PC-9 (cell line): ENCODE measurements around the gene SREK1IP1. TPM values are rescaled to one million over a fixed set of nuclear protein-coding genes. Genes with fewer than 3 reads are reported as not detected.

Source experiments
- Bru-seq: library from RNA; stranded (reverse); fragments of 400-500 nt; gene quantifications from one replicate; lab custom pipeline; 2021; lab: Mats Ljungman, UMichigan
- BruChase-seq, 2 experiments: library from RNA; stranded (reverse); fragments of 400-500 nt; gene quantifications; one replicate each; lab custom pipeline; 2021; lab: Mats Ljungman, UMichigan
- BruUV-seq: library from RNA; stranded (reverse); fragments of 400-500 nt; replicated peaks from 2 replicates; lab custom pipeline; 2021; lab: Mats Ljungman, UMichigan
- CTCF ChIA-PET: fragments of 300-600 bp; sonication (Branson Sonifier 250); formaldehyde crosslinking; loops from one replicate; lab custom pipeline; 2022; ENCODE audit warnings: antibody characterized with exemption; lab: Charles Lee
- POLR2A ChIA-PET: fragments of 300-600 bp; sonication (Branson Sonifier 250); formaldehyde crosslinking; loops from one replicate; lab custom pipeline; 2022; ENCODE audit warnings: antibody characterized with exemption; ENCODE audit not compliant: unreplicated experiment; lab: Charles Lee
- DNase-seq, 2 experiments: peaks; one replicate each; pipeline versions ENCODE4 v3.0.0 to v3.0.0-alpha.2; 2015 to 2022; ENCODE audit warnings: mixed read lengths in 1 of 2
- H2AFZ ChIP-seq: fragments of 200-600 bp; sonication (generic); 2 replicates; pipeline ENCODE4 v1.8.1; 2017; ENCODE audit warnings: antibody characterized with exemption
- H3F3A ChIP-seq: fragments of 200-600 bp; sonication (generic); 2 replicates; pipeline ENCODE4 v1.8.1; 2017; ENCODE audit warnings: antibody characterized with exemption, mild to moderate bottlenecking, low read depth; ENCODE audit not compliant: insufficient read depth
- H3K27ac ChIP-seq: fragments of 200-600 bp; sonication (generic); 2 replicates; pipeline ENCODE4 v1.6.1; 2016; ENCODE audit warnings: mixed run types
- H3K27me3 ChIP-seq: fragments of 200-600 bp; sonication (generic); 2 replicates; pipeline ENCODE4 v1.6.1; 2016; ENCODE audit warnings: low read depth, mixed run types; ENCODE audit not compliant: insufficient read depth
- H3K36me3 ChIP-seq: fragments of 200-600 bp; sonication (generic); 2 replicates; pipeline ENCODE4 v1.6.1; 2016; ENCODE audit warnings: low read depth, mixed run types
- H3K4me1 ChIP-seq: fragments of 200-600 bp; sonication (generic); replicated peaks from 2 replicates; pipeline ENCODE4 v1.6.1; 2016; ENCODE audit warnings: mixed run types; ENCODE audit not compliant: insufficient read depth
- H3K4me2 ChIP-seq: fragments of 200-600 bp; sonication (generic); 2 replicates; pipeline ENCODE4 v1.6.1; 2017; ENCODE audit warnings: mixed run types
- H3K4me3 ChIP-seq: fragments of 200-600 bp; sonication (generic); 2 replicates; pipeline ENCODE4 v1.6.1; 2016; ENCODE audit warnings: mixed run types
- H3K79me2 ChIP-seq: fragments of 200-600 bp; sonication (generic); 2 replicates; pipeline ENCODE4 v1.6.1; 2017; ENCODE audit warnings: low read depth, mixed run types
- H3K9me2 ChIP-seq: fragments of 200-600 bp; sonication (generic); 2 replicates; pipeline ENCODE4 v1.8.1; 2017; ENCODE audit warnings: mild to moderate bottlenecking; ENCODE audit not compliant: insufficient read depth
- H3K9me3 ChIP-seq: fragments of 200-600 bp; sonication (generic); 2 replicates; pipeline ENCODE4 v1.8.1; 2016; ENCODE audit warnings: low read depth; ENCODE audit not compliant: insufficient read depth
- H4K20me1 ChIP-seq: fragments of 200-600 bp; sonication (generic); 2 replicates; pipeline ENCODE4 v1.8.1; 2017; ENCODE audit not compliant: insufficient read depth
- EZH2 ChIP-seq: fragments of 200-600 bp; sonication (generic); IDR thresholded peaks from 2 replicates; pipeline ENCODE4 v1.8.0; 2017; ENCODE audit warnings: antibody characterized with exemption, low read depth
- intact Hi-C: fragments of 100-400 bp; cut with micrococcal nuclease; formaldehyde crosslinking; loops from one replicate; pipeline ENCODE4 v1.10.0; 2022; ENCODE audit not compliant: unreplicated experiment
- long read RNA-seq: library from polyadenylated mRNA; stranded (forward); transcript quantifications from one replicate; pipeline ENCODE4 v2.0.0, GENCODE V29; 2022
- total RNA-seq: library from RNA; stranded (reverse); gene quantifications from 2 replicates; pipeline ENCODE4 v1.2.3, GENCODE V29; 2021
- TF ChIP-seq, protein P1 (sequence below): fragments of 200-600 bp; sonication (generic); conservative IDR thresholded peaks from 2 replicates; pipeline ENCODE4 v1.6.1; 2017; ENCODE audit warnings: mixed run types, antibody characterized with exemption, mild to moderate bottlenecking, moderate library complexity

Gene SREK1IP1
- total RNA-seq (10.9 and 12.8 TPM in 2 replicates), Bru-seq, nascent RNA (percentile 77 among the genes with signal in this experiment), BruChase-seq, experiment 1, labeled RNA remaining after a 2-hour chase (percentile 68 among the genes with signal in this experiment), BruChase-seq, experiment 2, labeled RNA remaining after a 6-hour chase (percentile 63 among the genes with signal in this experiment)
- long read RNA-seq, full-length matches to known transcripts, result 19 of 26 reads
- long read RNA-seq, partial matches to known transcripts, result 5 of 26 reads
- long read RNA-seq, other reads (novel, unspliced or antisense), result 2 of 26 reads

DNA sequence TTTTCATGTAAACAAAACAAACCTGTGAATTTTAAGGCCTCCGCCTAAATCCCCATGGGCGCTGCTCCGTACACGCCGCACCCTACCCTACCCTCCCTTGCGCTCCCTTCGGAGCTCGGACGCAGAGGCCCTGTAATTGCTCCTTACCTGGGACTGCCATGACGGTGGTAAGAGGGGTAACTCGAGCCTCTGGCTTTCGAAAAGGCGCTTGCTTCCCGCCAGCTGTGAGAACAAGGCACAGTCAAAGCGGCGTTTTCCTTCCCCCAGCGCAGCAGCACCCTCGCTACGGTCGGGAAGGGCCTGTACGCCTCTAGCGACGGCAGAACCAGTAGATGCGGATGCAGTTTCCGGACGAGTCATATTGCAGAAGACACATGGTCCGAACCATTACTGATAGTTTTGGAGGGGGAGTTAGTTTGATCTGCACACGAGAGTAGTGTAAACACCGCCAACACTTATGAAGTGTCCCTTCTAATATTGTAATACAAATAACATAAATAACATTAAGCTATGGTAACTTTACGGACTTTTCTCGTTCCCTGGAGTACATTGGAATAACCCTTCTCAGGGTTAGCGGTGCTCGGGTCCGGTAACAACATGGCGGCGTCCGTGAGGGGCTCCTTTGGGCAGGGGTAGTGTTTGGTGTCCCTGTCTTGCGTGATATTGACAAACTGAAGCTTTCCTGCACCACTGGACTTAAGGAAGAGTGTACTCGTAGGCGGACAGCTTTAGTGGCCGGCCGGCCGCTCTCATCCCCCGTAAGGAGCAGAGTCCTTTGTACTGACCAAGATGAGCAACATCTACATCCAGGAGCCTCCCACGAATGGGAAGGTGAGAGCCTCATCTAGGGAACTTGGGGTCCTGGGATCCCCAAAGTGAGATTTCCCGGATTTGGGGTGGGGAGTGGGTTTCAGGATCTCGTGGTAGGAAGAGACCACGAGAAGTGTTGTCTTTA, at the start of gene SREK1IP1, which contains the start of gene CWC27:
TSS of gene SREK1IP1 (minus strand) at position 334 of the 955 bp plus-strand sequence. CDS start at position 160, 174 bp downstream.
TSS of gene CWC27 (plus strand) at position 573 of the 955 bp plus-strand sequence. CDS start at position 790, 217 bp downstream.
- TF ChIP-seq, protein P1, sequence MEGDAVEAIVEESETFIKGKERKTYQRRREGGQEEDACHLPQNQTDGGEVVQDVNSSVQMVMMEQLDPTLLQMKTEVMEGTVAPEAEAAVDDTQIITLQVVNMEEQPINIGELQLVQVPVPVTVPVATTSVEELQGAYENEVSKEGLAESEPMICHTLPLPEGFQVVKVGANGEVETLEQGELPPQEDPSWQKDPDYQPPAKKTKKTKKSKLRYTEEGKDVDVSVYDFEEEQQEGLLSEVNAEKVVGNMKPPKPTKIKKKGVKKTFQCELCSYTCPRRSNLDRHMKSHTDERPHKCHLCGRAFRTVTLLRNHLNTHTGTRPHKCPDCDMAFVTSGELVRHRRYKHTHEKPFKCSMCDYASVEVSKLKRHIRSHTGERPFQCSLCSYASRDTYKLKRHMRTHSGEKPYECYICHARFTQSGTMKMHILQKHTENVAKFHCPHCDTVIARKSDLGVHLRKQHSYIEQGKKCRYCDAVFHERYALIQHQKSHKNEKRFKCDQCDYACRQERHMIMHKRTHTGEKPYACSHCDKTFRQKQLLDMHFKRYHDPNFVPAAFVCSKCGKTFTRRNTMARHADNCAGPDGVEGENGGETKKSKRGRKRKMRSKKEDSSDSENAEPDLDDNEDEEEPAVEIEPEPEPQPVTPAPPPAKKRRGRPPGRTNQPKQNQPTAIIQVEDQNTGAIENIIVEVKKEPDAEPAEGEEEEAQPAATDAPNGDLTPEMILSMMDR, result no peak
- no peak for TF ChIP-seq EZH2
- H3K27ac ChIP-seq, result peak within 1 kb of the TSS; percentile 63
- H3K27me3 ChIP-seq, result no peaks in the 10 kb centered on the region
- peak within 1 kb of the TSS; percentile 96 for H3K4me2 ChIP-seq
- DNase-seq, result peak; percentile 72 to 82
- POLR2A ChIA-PET, result interaction anchor here (0.6 kb wide), 1 partner anchor 629 kb away, joined by 5 read pairs; no protein-coding TSS in a partner anchor
- no peaks in the 10 kb centered on the region for H3K9me3 ChIP-seq
- H3K36me3 ChIP-seq, result 0 out of 2 replicates have a peak, but pooled peaks cover 4% of the 10 kb centered on the region
- CTCF ChIA-PET, result no interaction called here
- peaks cover 22% of the 10 kb centered on the region for H3F3A ChIP-seq
- TSS peak; percentile 78 for BruUV-seq
- H4K20me1 ChIP-seq, result no peaks in the 10 kb centered on the region
- H3K79me2 ChIP-seq, result peaks cover 68% of the 10 kb centered on the region
- peaks cover 38% of the 10 kb centered on the region for H3K4me1 ChIP-seq
- peak within 1 kb of the TSS; percentile 86 for H3K4me3 ChIP-seq
- intact Hi-C loops, result no loop called here
- peak within 1 kb of the TSS; percentile 93 for H2AFZ ChIP-seq
- no peaks in the 10 kb centered on the region for H3K9me2 ChIP-seq

DNA sequence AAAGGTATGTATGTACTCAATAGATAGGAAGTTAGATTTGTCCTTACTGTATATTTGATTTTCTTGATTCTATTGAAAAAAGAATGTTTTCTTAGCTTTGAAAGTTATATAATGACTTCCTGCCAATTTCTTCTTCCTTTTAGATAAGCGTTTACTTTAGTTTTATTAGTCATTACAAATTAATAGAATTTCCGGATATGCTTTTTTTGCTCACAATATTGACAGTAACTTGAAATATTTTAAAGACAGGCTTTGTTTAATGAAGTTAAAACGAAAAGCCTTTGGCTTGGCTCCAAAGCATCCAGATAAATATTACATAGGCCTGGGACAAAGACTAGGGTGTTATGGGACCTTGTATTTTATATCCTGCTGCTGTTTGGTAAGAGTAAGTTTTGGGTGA, 49.8 kb upstream of the SREK1IP1 start:
- TF ChIP-seq EZH2, result no peak
- TF ChIP-seq, protein P1, result no peak
- Histone ChIP-seq H3K9me3 (no peaks in the 10 kb centered on the region), H3K79me2 (no peaks in the 10 kb centered on the region), H3K4me1 (no peaks in the 10 kb centered on the region), H2AFZ (no peak overlapping the region), H3K27ac (no peak overlapping the region), H4K20me1 (no peaks in the 10 kb centered on the region), H3K36me3 (no peaks in the 10 kb centered on the region), H3F3A (no peaks in the 10 kb centered on the region), H3K27me3 (no peaks in the 10 kb centered on the region), H3K4me3 (no peak overlapping the region), H3K9me2 (peaks cover 3% of the 10 kb centered on the region; the same call in 1 of the 2 replicates), H3K4me2 (no peak overlapping the region)
- ChIA-PET CTCF (interaction anchor here (0.6 kb wide), 1 partner anchor 122 kb away, joined by 10 read pairs; no protein-coding TSS in a partner anchor), POLR2A (interaction anchor here (0.7 kb wide), 1 partner anchor 256 kb away, joined by 4 read pairs; no protein-coding TSS in a partner anchor)
- intact Hi-C loops, result no loop called here
- no peak for DNase-seq
- no TSS peak for BruUV-seq

- CTCF ChIA-PET, result no interaction called here
- intact Hi-C loops, result loop anchor here (5.0 kb wide), 2 partner anchors 128 to 143 kb away; no protein-coding TSS in a partner anchor
Observed at GRCh38 chr5:64814073-64814472, 45.6 kb upstream of the SREK1IP1 start.

More at GRCh38 chr5:64814073-64814472, 45.6 kb upstream of the SREK1IP1 start:
- no peaks in the 10 kb centered on the region for H3K9me3 ChIP-seq
- TF ChIP-seq, protein P1, result no peak
- TF ChIP-seq EZH2, result no peak
- H3F3A ChIP-seq, result no peaks in the 10 kb centered on the region
- no peak overlapping the region for H2AFZ ChIP-seq
- peaks cover 5% of the 10 kb centered on the region; the same call in 1 of the 2 replicates for H4K20me1 ChIP-seq
- BruUV-seq, result no TSS peak
- no peak overlapping the region for H3K4me3 ChIP-seq
- H3K27ac ChIP-seq, result no peak overlapping the region
- no peaks in the 10 kb centered on the region for H3K27me3 ChIP-seq
- H3K79me2 ChIP-seq, result no peaks in the 10 kb centered on the region
- H3K4me1 ChIP-seq, result no peaks in the 10 kb centered on the region
- no peaks in the 10 kb centered on the region for H3K36me3 ChIP-seq
- no peak overlapping the region for H3K4me2 ChIP-seq
- POLR2A ChIA-PET, result no interaction called here
- no peaks in the 10 kb centered on the region for H3K9me2 ChIP-seq
- no peak for DNase-seq
